ENCODE measurements around the gene GABRB3. TPM values are rescaled to one million over a fixed set of nuclear protein-coding genes. Genes with fewer than 3 reads are reported as not detected.

The GABRB3 gene
- total RNA-seq, 1 donor from 2014 or later, result not detected

DNA sequence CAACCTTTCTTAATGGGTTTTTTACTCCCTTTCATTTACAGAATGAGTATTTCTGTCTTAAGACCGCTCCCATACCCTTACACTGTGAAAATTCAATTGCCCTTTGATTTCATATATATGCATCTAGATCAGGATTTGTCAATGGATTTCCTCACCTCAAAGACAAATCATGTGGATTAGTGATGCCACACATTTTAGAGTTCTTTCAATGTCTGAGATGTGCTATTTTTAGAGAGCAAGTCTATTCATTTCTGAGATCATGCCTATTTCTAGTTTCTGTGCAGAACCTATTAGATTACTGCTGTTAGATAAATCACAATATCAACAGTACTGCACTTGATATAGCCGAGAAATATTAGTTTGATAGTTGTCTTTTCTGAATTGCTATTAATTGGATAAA, 137.3 kb downstream of the GABRB3 start:
- Histone ChIP-seq H3K36me3 (no peaks in the 10 kb centered on the region), H3K4me1 (no peaks in the 10 kb centered on the region), H3K27me3 (no peaks in the 10 kb centered on the region), H3K9me3 (no peaks in the 10 kb centered on the region), H3K27ac (no peak overlapping the region), H3K4me3 (no peak overlapping the region)
- TF ChIP-seq, protein P1, sequence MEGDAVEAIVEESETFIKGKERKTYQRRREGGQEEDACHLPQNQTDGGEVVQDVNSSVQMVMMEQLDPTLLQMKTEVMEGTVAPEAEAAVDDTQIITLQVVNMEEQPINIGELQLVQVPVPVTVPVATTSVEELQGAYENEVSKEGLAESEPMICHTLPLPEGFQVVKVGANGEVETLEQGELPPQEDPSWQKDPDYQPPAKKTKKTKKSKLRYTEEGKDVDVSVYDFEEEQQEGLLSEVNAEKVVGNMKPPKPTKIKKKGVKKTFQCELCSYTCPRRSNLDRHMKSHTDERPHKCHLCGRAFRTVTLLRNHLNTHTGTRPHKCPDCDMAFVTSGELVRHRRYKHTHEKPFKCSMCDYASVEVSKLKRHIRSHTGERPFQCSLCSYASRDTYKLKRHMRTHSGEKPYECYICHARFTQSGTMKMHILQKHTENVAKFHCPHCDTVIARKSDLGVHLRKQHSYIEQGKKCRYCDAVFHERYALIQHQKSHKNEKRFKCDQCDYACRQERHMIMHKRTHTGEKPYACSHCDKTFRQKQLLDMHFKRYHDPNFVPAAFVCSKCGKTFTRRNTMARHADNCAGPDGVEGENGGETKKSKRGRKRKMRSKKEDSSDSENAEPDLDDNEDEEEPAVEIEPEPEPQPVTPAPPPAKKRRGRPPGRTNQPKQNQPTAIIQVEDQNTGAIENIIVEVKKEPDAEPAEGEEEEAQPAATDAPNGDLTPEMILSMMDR (IDR thresholded peaks at IDR 0.05), result no peak
- intact Hi-C loops (cut with DNase I), result no loop called here
- no peak for DNase-seq (ENCODE audit: low spot score in 2 of 2)

DNA sequence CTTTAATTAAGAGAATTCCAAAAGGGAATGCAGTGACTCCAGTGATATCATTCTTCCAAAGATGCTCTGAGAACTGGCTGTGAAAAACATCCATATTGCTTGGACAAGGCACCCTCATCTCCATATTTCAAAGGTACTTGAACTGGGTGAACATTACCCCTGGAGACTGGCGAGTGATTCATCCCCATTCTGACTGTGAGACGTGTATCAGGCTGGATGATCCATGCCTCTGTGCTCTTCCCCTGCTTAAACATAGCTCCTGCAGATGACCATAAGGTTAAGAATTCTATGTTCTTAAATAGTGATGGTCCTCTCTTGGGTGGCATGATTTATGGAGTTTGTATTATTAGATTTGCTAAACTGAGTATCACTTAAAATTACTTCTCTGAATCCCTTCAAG, 137.8 kb downstream of the GABRB3 start:
- no peak for DNase-seq (ENCODE audit: low spot score in 2 of 2)
- Histone ChIP-seq H3K4me3 (no peak overlapping the region), H3K27ac (no peak overlapping the region), H3K9me3 (no peaks in the 10 kb centered on the region), H3K4me1 (no peaks in the 10 kb centered on the region), H3K36me3 (no peaks in the 10 kb centered on the region), H3K27me3 (no peaks in the 10 kb centered on the region)
- TF ChIP-seq, protein P1 (IDR thresholded peaks at IDR 0.05), result no peak
- intact Hi-C loops (cut with DNase I), result no loop called here

DNA sequence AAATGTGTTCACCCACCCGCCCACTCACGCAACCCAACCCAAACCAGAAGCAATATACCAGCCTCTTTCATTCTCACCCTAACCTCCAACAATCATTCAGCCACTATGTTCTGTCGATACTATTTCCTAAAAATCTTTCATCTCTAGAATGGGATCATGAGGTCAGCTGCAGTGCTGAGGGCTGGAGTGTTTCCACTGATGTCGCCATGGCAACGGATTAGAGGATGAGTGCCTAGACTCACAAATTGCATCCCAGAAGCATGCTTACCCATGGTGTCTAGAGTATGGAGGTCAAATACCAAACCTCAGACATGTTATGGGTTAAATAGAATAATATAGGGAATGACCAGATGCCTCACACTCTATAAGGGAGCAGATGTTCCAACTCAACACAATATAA, 138.5 kb downstream of the GABRB3 start:
- no peak overlapping the region for H3K27ac ChIP-seq
- H3K9me3 ChIP-seq, result no peaks in the 10 kb centered on the region
- H3K36me3 ChIP-seq, result no peaks in the 10 kb centered on the region
- TF ChIP-seq, protein P1 (IDR thresholded peaks at IDR 0.05), result no peak
- DNase-seq (ENCODE audit: low spot score in 2 of 2), result peak in 1 of 2 donors; percentile 27
- no peaks in the 10 kb centered on the region for H3K4me1 ChIP-seq
- H3K4me3 ChIP-seq, result no peak overlapping the region
- intact Hi-C loops (cut with DNase I), result no loop called here
- H3K27me3 ChIP-seq, result no peaks in the 10 kb centered on the region

DNA sequence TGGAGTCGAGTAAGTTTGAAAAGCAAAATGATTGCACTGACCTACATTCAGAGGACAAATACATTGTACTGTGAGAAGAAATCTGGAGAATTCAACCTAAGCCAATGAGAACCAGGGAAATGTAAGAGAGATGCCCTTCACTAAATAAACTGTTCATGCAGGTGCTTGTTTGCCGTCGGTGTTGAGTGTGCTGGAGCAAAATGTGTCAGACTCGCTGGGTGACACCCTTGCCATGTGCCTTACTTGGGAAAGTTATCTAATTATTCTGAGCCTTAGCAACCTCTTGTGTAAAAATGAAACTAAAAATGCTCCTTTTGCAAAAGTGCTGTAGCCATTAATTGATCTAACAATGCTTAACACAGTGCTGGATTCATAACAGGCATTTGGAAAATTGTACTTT, 140.4 kb downstream of the GABRB3 start:
- intact Hi-C loops (cut with DNase I), result no loop called here
- TF ChIP-seq, protein P1 (IDR thresholded peaks at IDR 0.05), result no peak
- no peaks in the 10 kb centered on the region for H3K4me1 ChIP-seq
- H3K27me3 ChIP-seq, result no peaks in the 10 kb centered on the region
- H3K4me3 ChIP-seq, result no peak overlapping the region
- DNase-seq (ENCODE audit: low spot score in 2 of 2), result no peak
- H3K9me3 ChIP-seq, result no peaks in the 10 kb centered on the region
- no peaks in the 10 kb centered on the region for H3K36me3 ChIP-seq
- H3K27ac ChIP-seq, result no peak overlapping the region

DNA sequence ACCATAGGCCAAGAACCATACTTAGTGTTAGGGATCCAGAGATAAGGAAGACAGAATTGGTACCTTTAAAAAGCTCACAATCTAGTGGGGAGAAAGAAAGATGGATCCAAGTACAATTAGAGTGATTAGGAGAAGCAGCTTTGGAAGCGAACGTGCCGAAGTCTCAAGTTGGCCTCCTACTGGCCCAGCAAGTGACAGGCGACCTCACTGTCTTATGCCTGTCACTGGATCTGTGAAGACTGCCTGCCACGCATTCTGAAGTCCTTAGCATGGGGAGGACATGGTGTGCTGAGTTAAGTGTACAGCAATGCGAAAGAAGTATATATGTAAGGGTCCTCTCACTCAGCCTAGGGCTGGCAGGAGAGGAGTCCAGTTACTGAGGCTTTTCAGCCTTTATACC, 141.0 kb downstream of the GABRB3 start:
- Histone ChIP-seq H3K9me3 (peaks cover 0 to 3% of the 10 kb centered on the region in 2 donors), H3K4me1 (no peaks in the 10 kb centered on the region), H3K4me3 (no peak overlapping the region), H3K27me3 (no peaks in the 10 kb centered on the region), H3K27ac (no peak overlapping the region), H3K36me3 (no peaks in the 10 kb centered on the region)
- DNase-seq (ENCODE audit: low spot score in 2 of 2), result no peak
- TF ChIP-seq, protein P1 (IDR thresholded peaks at IDR 0.05), result no peak
- intact Hi-C loops (cut with DNase I), result no loop called here

DNA sequence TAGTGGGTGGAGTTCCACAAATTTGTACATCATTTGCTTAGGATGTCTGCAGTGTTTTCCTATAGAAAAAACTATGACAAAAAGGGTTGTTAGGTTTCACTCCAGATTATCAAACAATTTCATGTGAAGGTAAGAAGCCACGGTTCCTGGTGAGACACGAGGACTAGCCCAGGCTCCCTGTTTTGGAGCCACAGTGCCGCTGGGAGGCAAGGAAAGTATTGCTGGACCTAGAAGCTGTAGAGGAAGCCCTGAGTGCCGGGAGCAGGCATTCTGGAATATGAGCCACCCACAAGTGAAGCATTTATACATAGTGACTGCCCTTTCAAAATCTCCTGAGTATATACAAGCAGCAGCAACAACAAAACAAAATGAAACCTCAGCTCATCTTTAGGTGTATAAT, 142.0 kb downstream of the GABRB3 start:
- no peaks in the 10 kb centered on the region for H3K36me3 ChIP-seq
- no peak for DNase-seq (ENCODE audit: low spot score in 2 of 2)
- no peak overlapping the region for H3K27ac ChIP-seq
- H3K4me3 ChIP-seq, result no peak overlapping the region
- H3K27me3 ChIP-seq, result no peaks in the 10 kb centered on the region
- H3K4me1 ChIP-seq, result no peaks in the 10 kb centered on the region
- TF ChIP-seq, protein P1 (IDR thresholded peaks at IDR 0.05), result no peak
- intact Hi-C loops (cut with DNase I), result no loop called here
- peaks cover 0 to 4% of the 10 kb centered on the region in 2 donors for H3K9me3 ChIP-seq
